ENCODE results near the gene TALDO1. TPM values are rescaled to one million over a fixed set of nuclear protein-coding genes. Genes with fewer than 3 reads are reported as not detected.

TALDO1 gene
- total RNA-seq, 1 experiment from 2014 or later, result 314 TPM

DNA sequence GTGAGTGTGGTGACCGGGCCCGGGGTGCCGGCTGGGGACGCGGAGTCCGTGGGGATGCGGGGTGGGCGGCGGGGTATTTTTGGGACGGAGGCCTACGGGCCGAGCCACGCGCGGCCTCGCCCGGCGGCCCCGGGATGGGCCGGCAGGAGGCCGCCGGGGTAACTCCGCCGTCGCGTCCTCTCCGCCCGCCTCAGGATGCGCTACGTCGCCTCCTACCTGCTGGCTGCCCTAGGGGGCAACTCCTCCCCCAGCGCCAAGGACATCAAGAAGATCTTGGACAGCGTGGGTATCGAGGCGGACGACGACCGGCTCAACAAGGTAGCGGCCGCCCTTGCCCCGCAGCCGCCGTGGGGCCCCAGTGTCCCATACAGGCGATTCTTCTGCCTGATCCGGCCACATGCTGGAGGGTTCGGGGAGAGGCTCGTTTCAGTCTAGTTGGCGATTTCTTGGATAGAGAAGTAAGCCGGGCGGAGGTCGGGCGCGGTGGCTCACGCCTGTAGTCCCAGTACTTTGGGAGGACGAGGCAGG is 62.8 kb downstream of the TALDO1 start (continued):
- TF ChIP-seq ATF6 (CRISPR knock-in tag; IDR thresholded peaks at IDR 0.05), result no peak
- TF ChIP-seq, protein P1, sequence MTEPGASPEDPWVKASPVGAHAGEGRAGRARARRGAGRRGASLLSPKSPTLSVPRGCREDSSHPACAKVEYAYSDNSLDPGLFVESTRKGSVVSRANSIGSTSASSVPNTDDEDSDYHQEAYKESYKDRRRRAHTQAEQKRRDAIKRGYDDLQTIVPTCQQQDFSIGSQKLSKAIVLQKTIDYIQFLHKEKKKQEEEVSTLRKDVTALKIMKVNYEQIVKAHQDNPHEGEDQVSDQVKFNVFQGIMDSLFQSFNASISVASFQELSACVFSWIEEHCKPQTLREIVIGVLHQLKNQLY (CRISPR knock-in tag; IDR thresholded peaks at IDR 0.05), result no peak
- no peak for TF ChIP-seq GRHL2 (CRISPR knock-in tag; IDR thresholded peaks at IDR 0.05; ENCODE audit: insufficient replicate concordance, severe bottlenecking)
- TF ChIP-seq NFE2L1 (CRISPR knock-in tag; IDR thresholded peaks at IDR 0.05), result no peak
- no peak for TF ChIP-seq ZNF317 (CRISPR knock-in tag; IDR thresholded peaks at IDR 0.05; ENCODE audit: borderline replicate concordance, low read depth)
- 0 out of 2 replicates have a peak, but pooled peaks have one; percentile 20 for TF ChIP-seq TCF7 (CRISPR knock-in tag; IDR thresholded peaks at IDR 0.05; ENCODE audit: low read depth)
- no peak for TF ChIP-seq PRDM15 (CRISPR knock-in tag; IDR thresholded peaks at IDR 0.05)
- no peak for TF ChIP-seq ZNF138 (CRISPR knock-in tag; conservative IDR thresholded peaks at IDR 0.05)

GRCh38 chr11:811446-812245 is 64.4 kb downstream of the TALDO1 start:
- H3K27ac Mint-ChIP-seq, result peak overlapping the region; percentile 93
- CTCF ChIA-PET, result interaction anchor here (0.9 kb wide), 1 partner anchor 19 kb away, joined by 3 read pairs; no protein-coding TSS in a partner anchor
- DNase-seq (ENCODE audit: low spot score), result no peak
- H3K27me3 Mint-ChIP-seq (ENCODE audit: low read depth), result no peaks in the 10 kb centered on the region
- H3K4me3 Mint-ChIP-seq, result peak overlapping the region; percentile 92
- no peaks in the 10 kb centered on the region for H3K9me3 Mint-ChIP-seq
- TF ChIP-seq, protein P2, sequence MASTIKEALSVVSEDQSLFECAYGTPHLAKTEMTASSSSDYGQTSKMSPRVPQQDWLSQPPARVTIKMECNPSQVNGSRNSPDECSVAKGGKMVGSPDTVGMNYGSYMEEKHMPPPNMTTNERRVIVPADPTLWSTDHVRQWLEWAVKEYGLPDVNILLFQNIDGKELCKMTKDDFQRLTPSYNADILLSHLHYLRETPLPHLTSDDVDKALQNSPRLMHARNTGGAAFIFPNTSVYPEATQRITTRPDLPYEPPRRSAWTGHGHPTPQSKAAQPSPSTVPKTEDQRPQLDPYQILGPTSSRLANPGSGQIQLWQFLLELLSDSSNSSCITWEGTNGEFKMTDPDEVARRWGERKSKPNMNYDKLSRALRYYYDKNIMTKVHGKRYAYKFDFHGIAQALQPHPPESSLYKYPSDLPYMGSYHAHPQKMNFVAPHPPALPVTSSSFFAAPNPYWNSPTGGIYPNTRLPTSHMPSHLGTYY (CRISPR knock-in tag; IDR thresholded peaks at IDR 0.05), result 0 out of 2 replicates have a peak, but pooled peaks have one; percentile 4
- no peak for TF ChIP-seq CREB1 (CRISPR knock-in tag; IDR thresholded peaks at IDR 0.05)
- H3K36me3 Mint-ChIP-seq, result peaks cover 28% of the 10 kb centered on the region
- POLR2A ChIA-PET, result no interaction called here
- H3K4me1 Mint-ChIP-seq, result peaks cover 32% of the 10 kb centered on the region
- no peak for ATAC-seq

GRCh38 chr11:812390-812789 is 65.1 kb downstream of the TALDO1 start:
- CTCF ChIA-PET, result interaction anchor here (0.9 kb wide), 1 partner anchor 18 kb away, joined by 3 read pairs; no protein-coding TSS in a partner anchor
- POLR2A ChIA-PET, result no interaction called here
- no peak overlapping the region; the same call in 1 of the 2 replicates for H3K4me3 Mint-ChIP-seq

More at GRCh38 chr11:812390-812789, 65.1 kb downstream of the TALDO1 start:
- peaks cover 28% of the 10 kb centered on the region for H3K36me3 Mint-ChIP-seq
- no peak for ATAC-seq
- no peaks in the 10 kb centered on the region for H3K9me3 Mint-ChIP-seq
- H3K4me1 Mint-ChIP-seq, result peaks cover 32% of the 10 kb centered on the region
- H3K27me3 Mint-ChIP-seq (ENCODE audit: low read depth), result no peaks in the 10 kb centered on the region
- H3K27ac Mint-ChIP-seq, result peak overlapping the region; percentile 93; the same call in 1 of the 2 replicates
- DNase-seq (ENCODE audit: low spot score), result no peak
- TF ChIP-seq PRRX2 (CRISPR knock-in tag; IDR thresholded peaks at IDR 0.05), result no peak

All from WTC11 (cell line).